GM13977 (cell line): ENCODE data around the gene MECR.

Experiments used
- DNase-seq: peaks from one replicate; pipeline ENCODE4 v3.0.0; 2012; ENCODE audit warnings: low spot score
- CTCF ChIP-seq: IDR thresholded peaks from 2 replicates; pipeline ENCODE4 v1.5.1; 2012; ENCODE audit warnings: mild to moderate bottlenecking, control low read depth; ENCODE audit not compliant: insufficient read depth; ENCODE audit errors: extremely low read depth, missing control alignments
- in situ Hi-C: fragments of 300-500 bp; cut with MboI; formaldehyde crosslinking; loops from one replicate; pipeline ENCODE4 v1.12.0; 2022; ENCODE audit warnings: low sequenced_read_pairs, low pct_unique_long_range_greater_than_20kb, mixed read lengths, inconsistent platforms; ENCODE audit not compliant: unreplicated experiment

The MECR gene

GRCh38 chr1:29255134-29255666 is 24.5 kb upstream of the MECR start:
- TF ChIP-seq CTCF = no peak
- no peak for DNase-seq
- in situ Hi-C loops = no loop called here

- no peak for DNase-seq
- in situ Hi-C loops = no loop called here
- TF ChIP-seq CTCF = no peak
These were observed 23.6 kb upstream of the MECR start for GRCh38 chr1:29254346-29254745.

- TF ChIP-seq CTCF = no peak
- DNase-seq = no peak
- in situ Hi-C loops = no loop called here
These were observed 22.4 kb upstream of the MECR start for GRCh38 chr1:29253180-29253579.

- in situ Hi-C loops = no loop called here
- DNase-seq = no peak
- TF ChIP-seq CTCF = no peak
These were observed 20.7 kb upstream of the MECR start for GRCh38 chr1:29251164-29252124.

GRCh38 chr1:29249951-29250581 is 19.3 kb upstream of the MECR start:
- in situ Hi-C loops = no loop called here
- no peak for DNase-seq
- TF ChIP-seq CTCF = no peak

GRCh38 chr1:29249170-29249691 is 18.5 kb upstream of the MECR start:
- in situ Hi-C loops = no loop called here
- no peak for DNase-seq
- no peak for TF ChIP-seq CTCF
